Activated CD4-positive, alpha-beta T cell treated with anti-CD3 and anti-CD28 coated beads, Interleukin-2, amount 50 U/mL, for 16 hours (primary cell): ENCODE measurements around the gene ATE1.
"Not testable (repeated sequence)": the region's sequence is repeated elsewhere in the genome, so short reads cannot be mapped to it uniquely, and the experiment has no call there.

Experiments
- DNase-seq: peaks from one replicate; pipeline ENCODE4 v3.0.0-alpha.2; 2020

ATE1 gene

DNA sequence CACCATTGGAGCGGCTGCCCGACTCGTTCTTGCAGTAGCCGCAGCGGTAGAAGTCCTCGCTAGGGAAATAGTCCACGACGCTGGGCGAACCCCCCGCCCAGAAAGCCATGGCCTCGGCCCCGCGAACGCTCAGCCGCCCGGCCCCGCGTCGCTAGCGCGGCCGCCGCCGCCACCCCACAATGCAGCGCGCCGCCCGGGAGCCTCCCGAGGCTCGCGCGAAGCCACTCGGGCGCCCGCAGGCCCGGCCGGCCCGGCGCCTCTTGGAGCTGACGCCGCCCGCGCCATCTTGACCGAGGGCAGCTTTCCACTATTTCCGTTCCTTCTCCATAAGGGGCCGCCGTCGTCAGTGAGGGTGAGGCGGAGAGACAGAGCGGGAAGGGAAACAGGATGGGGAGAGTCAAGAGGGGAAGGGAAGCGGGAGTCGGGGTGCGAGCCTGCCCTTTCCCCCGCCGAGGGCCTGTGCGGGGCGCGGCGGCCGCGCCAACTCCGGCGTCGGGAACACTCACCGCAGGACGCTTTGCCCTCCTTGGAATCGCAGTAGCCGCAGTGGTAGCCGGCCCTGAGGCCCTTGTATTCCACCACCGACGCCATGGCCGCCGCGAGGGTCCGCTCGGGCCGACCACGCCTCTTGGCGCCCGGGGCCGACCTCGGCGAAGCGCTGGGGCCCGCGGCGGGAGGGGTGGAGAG, at the start of gene ATE1:
TSS of gene ATE1 (minus strand) at position 191 of the 687 bp plus-strand sequence. CDS start at position 109, 82 bp downstream.
- peak; percentile 88 for DNase-seq

DNA sequence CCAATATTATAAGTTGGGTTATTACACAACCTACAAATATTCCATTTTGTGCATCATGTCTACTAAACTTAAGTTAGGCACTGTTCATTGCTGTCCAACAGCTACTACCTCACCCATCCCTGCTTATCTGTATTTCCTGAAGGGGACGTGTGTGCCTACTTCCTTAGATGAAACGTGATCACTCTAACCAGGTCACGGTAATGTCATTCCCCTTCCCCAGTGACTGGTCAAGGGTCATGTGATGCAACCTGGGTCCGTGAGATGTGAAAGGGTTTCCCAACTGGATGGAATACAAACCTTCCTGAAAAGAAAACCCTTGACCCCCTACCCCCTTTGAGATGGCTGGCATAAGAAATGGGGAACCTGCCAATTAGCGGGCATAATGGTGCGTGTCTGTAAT, 48.8 kb upstream of the ATE1 start:
- DNase-seq, result no peak

DNA sequence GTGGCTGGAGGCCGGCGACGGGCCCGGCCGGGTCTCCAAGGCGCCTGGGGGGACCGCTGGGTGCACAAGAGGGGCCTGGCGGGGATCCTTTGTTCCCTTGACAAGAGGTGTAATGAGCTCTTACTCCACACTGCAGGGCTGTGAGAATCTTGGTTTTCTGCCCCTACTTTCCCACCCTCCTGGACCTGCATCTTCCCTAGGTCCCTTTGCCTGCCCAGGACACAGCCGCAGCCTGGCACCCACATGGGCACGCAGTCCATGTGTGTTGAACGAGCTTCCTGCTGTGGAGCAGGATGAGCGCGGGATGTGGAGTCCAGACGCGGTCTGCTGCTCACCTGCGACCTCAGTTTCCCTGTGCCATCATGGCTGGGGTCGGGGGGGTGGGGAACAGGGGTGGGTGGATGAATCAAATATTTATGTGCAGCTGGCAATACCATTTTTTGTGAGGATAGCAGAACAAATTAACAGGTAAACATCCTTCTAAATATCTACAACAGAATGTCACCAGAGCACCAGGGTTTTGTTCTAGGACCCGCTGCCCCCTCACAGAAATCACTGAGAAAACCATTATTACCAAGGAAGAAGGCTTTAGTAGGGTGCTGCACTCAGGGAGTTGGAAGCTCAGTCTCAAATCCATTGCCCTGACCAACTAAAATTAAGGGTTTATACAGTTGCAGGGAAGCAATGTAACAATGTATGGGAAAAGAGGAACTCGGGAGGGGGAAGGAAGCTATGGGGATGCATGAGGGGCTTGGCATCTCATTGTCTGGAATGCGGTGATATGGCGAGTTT, 47.7 kb upstream of the ATE1 start:
- DNase-seq, result no peak

DNA sequence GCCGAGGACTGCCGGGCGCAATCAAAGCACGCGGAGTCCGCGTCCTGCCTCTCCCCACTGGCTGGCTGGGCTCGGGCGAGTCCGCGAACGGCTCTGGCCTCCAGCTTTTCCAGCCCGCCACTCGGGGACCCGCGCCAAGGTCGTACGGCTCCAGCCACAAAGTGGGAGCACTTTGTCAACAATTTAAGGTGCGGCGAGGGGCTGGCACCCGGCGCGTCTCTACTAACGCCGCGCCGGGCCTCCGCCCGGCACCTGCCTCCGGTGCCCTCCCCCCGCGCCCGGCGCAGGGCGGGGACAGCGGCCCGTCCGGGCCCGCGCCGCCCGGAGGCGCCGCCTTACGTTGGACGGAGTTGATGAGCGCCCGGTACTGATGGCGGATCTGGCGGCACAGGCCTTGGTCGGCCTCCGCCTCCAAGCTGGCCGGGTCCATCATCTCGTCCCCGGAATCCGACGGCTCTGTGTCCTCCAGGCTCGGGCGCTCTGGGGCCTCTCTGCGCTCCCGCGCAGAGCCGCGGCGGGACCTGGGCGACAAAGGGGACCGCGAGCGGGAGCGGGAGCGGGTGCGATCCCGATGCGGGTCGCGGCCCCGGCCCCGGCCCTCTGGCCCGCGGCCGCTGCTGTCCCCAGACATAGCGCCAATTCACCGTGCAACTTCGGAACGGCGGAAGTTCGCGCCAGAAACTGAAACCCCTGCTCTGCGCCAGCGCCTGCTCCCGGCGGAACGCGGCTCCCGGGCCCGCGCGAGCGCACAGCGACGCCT, 46.9 kb upstream of the ATE1 start, which contains the start of gene NSMCE4A:
TSS of gene NSMCE4A (minus strand) at position 683 of the 760 bp plus-strand sequence. CDS start at position 631, 52 bp downstream.
- DNase-seq, result peak; percentile 82

DNA sequence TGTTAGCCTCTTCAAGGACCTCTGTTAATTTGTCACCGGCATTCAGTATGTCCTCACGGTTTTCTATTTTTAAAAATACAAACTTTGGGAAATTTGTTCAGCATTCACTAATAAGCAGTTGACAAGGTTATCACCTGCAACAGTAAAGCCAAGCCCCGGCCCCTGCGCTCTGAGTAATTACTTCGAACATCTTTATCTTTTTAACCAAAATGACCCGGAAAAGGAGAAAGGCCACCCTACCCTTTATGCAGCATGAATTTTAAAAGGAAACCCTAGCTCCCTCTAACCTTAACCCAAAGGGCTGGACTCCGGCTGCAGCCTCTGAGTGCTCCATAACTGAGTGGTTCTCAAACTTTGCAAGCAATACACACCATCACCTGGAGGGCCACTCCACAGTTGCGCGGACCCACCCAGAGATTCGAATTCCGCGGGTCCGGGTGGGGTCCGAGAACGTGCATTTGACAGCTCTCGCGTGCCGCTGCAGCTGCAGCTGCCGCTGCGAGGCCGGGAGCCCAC, 46.2 kb upstream of the ATE1 start:
- no peak for DNase-seq

DNA sequence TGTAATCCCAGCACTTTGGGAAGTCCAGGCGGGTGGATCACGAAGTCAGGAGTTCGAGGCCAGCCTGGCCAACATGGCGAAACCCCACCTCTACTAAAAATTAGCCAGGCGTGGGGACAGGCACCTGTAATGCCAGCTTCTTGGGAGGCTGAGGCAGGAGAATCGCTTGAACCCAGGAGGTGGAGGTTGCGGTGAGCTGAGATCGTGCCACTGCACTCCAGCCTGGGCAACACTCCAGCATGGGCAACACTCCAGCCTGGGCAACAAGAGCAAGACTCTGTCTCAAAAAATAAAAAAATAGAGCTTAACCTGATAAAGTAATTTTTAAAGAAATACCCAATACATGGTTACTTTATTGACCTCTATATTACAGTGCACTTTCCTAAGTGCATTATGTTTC, 41.3 kb upstream of the ATE1 start:
- DNase-seq, result not testable (repeated sequence)

DNA sequence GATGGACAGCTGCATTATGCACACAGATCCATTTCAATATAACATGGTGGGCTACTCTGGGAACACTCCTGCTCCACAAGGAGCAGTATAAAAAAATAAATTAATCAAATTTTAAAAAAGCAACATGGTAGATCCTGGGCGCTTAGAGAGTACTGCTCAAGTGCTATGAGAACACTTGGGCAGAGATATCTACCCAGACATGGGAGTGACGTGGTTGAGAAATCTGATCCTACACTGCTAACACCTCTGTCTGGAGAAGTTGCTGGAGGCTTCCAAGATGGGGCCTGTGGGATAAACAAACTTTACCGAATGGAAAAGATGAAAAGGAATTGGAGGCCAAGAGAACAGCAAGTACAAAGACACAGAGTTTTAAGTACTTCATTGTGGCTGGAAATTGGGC, 38.2 kb upstream of the ATE1 start:
- DNase-seq, result no peak

DNA sequence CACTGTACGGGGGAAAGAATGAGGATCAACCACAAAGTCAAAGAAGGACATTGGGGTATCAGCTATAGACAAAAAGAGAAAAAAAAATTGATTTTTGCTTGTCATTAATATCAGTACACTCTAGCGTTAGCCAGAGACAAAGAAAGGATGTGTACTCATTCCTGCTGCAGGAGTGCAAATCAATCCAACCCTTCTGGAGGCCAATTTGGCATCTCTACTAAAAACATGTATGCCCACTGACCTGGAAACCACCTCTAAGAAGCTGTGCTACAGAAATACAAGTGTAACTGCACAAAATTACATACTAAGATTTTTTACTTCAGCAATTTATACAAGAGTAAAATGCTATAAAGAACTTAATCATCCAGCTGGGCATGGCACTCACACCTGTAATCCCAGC, 33.6 kb upstream of the ATE1 start:
- no peak for DNase-seq

DNA sequence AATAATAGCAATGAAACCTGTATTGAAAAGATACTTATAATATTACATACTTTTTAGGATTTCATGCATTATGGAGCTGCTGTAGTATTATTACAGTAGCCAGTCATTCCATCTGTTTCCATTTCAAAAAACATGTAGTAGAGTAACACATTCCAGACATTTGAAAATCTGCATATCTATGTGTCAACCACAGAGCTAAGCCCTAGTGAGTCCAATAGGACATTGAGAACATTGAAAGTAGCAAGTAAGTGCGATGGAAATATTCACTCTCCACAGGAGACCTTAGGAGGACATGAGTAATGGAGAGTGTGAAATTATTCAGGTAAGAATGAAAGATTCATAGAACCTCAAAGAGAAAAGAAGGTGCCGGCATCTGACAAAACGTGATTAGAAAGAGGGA, 31.8 kb upstream of the ATE1 start:
- no peak for DNase-seq

DNA sequence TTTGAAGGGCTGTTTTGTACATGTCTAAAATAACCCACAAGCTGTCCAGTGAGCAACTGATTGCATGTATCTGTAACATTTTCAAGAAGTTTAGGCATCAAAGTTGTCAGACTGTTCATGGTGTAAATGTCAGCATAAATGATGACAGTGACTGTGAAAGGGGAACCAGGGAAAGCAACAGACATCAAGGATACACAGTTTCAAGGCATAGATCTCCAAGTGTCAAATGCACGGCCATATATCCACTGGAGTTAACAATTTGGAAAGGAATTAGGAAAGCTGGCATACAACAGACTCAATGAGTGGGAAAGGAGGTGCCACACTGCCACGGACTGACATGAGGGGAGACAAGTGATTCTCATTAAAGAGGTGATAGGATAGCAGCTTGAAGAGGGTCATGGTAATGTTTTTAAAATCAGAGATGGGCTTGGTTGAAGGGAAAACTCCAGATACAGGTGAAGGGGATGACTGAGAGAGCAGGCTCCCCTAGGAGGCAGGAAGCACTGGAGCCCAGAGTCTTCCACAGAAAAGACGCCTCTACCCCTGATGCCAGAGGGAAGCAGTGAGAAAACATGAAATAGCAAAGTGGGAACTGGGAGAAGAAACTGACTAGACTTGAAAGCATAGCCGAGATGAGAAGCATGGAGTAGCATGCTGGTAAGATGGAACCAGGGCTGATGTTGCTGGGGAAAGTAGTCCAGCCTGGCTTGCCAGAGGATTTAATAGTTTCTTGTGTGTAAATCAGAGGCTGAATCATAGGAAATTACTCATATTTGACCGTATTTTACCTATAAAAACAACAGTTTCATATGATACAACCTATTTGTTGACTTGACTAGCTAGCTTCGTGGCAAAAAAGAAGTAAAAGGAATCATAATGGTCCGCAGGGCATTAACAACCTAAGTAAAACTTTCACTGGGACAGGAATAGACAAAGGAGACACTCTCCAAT, 28.6 kb upstream of the ATE1 start:
- no peak for DNase-seq

DNA sequence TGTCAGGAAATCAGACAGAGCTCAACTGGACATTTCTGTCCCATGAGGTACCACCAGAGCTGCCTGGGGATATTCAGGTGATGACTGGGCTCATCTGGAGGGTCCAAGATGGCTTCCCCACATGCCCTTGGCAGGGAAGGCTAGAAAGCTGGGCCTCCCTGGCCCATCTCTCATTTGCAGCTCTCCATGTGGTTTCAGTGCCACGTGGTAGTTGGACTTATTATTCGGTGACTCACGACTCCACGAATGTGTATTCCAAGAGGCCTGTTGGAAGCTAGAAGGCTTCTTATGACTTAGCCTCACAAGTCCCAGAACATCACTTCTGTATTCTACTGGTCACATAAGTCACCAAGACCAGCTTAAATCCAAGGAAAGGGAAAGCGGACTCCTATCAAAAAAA, 24.4 kb upstream of the ATE1 start:
- DNase-seq, result no peak

DNA sequence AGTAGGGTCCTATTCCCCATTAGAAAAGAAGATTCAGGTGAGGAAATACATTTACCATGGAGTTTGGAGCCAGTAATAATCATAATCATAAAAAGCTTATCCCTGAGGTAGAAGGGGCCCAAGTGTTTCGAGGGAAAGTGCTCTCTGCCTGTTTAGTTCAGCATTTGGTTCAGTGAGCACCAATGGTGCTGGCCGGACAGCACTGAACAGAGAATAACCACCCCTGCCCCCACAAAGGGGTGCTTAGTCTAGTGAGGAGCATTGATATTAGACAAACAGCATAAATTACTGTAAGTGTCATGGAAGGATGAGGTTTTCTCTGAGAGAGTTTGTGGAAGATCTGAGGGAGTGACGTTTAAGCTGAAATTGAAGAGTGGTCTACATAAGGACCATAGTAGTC, 21.6 kb upstream of the ATE1 start:
- no peak for DNase-seq

DNA sequence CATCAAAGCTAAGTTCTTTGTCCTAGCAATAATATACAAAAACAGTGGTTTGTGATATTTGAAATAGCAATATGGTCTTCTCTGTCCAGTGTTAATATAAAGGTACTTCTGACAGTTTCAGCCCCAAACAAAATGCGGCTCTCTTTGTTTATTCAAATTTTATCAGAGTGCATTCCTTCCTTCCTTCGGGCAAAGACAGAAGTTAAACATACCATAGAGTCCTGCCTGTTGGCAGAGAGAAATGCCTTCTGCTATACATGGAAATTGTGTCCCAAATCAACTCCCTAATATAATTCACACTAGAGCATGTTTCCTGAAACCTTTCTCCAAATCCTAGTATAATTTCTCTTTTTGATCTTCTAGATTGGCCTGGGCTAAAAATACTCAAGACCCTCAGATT, 21.2 kb upstream of the ATE1 start:
- no peak for DNase-seq

DNA sequence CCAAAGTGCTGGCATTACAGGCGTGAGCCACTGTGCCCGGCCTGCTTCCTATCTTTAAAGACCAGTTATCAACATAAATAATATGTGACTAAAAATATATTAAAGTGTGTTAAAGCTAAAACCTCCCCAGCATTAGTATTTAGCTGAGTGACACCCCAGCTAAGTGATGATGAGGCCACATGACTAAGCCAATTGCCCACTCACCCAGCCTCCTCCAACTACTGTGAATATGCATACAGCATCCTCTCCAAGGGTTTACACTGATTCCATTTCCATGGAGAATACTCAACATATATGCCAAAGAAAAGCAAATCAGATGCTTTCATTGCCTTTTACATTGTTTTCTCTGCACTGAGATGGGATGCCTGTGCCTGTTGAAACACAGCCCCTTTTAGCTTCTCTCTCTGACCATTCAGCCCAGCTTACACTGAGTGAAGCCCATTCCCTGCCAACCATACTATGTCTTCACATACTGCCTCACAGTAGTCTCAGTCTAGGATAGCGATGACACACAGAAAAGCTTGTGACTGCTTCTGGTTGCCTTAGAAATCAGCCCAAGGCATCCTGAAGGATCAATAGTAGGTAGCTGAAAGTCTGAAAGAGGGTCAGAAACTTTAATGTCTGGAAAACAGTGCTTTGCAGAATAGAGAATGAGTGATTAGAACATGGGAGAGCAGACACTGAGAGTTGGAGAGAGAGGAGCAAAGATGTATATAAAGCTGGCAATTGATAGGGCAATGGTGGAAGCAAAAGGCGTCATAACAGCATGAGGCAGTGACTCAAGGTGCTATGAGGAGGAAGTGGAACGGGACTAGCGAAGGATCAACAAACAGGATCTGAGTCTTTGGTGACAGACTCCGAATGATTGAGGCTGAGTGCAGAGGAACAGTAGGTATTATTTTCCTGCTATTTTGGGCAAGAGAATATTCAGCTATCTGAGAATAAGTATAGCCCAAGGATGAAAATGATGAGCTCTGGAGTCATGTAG, 19.8 kb upstream of the ATE1 start:
- DNase-seq, result no peak

DNA sequence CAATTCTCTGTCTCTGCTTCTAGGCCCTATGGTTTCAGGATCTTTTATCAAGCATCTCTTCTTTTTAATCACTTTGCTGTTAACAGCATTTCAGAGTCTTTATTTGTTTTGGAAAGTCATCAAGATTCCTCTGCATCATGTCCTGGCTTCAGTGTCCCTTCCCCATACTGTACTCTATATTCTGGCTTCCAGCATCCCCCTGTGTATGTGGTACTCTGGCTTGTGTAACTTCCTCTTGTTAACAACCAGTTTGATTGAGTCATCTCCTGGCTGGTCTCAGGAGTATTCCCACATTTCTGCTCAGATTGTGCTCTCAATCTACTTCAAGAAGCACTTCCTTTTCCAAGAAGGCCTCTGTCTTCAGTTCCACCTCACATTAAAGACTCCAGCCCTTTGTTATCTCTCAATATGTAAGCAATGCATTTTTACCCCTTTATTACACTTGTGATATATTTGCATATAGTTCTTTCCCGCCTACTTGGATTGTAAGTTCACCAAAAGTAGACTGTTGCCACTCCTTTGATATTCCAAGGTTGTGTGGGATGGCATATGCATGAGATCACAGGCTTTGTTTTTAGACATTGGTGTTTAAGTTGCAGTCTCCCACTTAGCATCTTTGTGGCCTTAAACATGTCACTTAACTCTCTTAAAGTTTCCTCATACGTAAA, 15.1 kb upstream of the ATE1 start:
- DNase-seq, result no peak

DNA sequence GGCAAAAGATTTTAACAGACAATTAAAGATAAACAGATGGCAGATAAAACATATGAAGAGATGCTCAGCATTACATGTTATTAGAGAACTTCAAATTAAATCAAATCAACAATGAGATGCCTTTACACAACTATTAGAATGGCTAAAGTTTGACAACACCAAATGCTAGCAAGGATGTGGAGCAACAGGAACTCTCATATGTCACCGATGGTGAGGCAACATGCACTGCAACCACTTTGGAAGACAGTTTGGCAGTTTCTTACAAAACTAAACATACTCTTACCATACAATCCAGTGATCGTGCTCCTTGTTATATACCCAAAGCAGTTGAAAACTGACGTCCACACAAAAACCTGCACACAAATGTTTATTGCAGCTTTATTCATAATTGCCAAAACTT, 13.7 kb upstream of the ATE1 start:
- DNase-seq, result no peak

DNA sequence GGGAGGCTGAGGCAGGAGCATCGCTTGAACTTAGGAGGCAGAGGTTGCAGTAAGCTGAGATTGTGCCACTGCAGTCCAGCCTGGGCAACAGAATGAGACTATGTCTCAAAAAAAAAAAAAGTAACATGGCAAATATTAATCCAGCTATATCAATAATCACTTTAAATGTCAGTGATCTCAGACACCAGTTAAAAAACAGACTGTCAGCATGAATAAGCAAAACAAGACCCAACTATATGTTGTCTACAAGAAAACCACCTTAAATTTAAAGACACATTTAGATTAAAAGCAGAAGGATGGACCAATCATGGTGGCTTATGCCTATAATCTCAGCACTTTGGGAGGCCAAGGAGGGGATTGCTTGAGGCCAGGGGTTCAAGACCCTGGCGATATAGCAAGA, 8.5 kb upstream of the ATE1 start:
- DNase-seq, result no peak

DNA sequence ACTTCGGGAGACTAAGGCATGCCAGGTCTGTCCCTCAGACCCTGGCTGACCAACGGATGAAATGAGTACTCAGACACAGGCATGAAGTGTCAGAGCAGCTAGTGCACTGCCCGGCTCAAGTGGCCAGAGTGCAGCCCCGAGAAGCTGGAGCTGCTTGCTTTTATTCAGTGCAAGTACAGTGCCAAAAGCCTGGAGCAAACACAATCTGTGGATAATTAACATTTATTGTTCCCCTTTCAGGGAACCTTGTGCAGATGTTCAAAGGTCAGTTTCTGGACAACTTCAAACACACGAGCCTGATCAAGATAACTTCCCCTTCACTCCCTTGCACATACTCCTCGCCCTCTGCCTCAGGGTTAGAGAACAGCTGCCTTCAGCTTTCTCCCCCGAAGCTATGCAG, 7.9 kb upstream of the ATE1 start:
- no peak for DNase-seq

DNA sequence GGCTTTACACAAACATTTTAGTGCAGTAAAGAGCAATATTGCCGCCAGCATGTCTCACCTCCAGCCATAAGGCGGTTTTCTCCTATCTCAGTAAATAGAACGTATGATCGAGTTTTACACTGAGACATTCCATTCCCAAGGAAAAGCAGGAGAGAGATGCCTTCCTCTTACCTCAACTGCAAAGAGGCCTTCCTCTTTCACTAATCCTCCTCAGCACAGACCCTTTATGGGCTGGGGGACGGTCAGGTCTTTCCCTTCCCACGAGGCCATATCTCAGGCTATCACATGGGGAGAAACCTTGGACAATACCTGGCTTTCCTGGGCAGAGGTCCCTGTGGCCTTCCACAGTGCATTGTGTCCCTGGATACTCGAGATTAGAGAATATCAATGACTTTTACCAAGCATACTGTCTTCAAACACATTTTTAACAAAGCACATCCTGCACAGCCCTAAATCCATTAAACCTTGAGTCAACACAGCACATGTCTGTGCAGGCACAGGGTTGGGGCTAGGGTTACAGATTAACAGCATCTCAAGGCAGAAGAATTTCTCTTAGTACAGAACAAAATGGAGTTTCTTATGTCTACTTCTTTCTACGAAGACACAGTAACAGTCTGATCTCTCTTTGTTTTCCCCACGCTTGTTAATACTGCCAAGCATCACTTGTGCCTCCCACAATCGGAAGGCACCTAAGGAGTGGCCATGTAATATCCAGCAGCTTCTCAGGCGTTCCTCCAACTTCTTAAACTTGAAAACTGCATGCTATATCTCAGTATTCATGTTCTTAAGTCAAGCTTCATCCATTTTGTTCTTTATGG, 2.6 kb upstream of the ATE1 start:
- DNase-seq, result not testable (repeated sequence)
